ENCODE measurements around the gene REPIN1. TPM values are rescaled to one million over a fixed set of nuclear protein-coding genes. Genes with fewer than 3 reads are reported as not detected.
A peak's percentile ranks its signal among the peaks of the same experiment; 100 is the strongest.

The REPIN1 gene
- total and polyA plus RNA-seq, 10 donors = 47.9 to 126 (median 111) TPM

DNA sequence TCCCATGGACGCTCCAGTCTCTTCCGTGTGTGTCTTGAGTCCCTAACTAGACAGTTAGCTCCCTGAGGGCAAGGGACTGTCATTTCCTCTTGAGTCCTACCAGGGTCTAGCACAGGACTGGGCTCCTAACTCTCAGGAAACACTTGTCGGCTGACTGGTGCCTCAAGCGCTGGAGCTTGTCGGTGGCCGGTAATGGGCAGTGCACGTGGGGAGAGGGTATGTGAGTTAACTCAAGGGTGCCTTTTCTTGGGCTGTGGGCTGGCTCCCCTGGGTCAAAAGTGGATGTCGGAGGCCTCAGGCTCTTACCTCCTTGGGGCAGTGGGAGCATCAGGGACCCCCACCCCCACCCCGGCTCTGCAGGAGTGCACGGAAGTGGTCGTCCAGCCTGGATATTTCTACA is 43.4 kb downstream of the REPIN1 start:
- peaks cover 0 to 48% (median 18%) of the 10 kb centered on the region in 6 donors for H3K36me3 ChIP-seq
- DNase-seq = no peak
- no peak overlapping the region for H3K27ac ChIP-seq
- no peaks in the 10 kb centered on the region for H3K27me3 ChIP-seq (replicated peaks in 1 of 7)
- TF ChIP-seq POLR2AphosphoS5 (IDR thresholded peaks at IDR 0.05) = no peak
- TF ChIP-seq POLR2A (IDR thresholded peaks at IDR 0.05) = no peak
- TF ChIP-seq, protein P1, sequence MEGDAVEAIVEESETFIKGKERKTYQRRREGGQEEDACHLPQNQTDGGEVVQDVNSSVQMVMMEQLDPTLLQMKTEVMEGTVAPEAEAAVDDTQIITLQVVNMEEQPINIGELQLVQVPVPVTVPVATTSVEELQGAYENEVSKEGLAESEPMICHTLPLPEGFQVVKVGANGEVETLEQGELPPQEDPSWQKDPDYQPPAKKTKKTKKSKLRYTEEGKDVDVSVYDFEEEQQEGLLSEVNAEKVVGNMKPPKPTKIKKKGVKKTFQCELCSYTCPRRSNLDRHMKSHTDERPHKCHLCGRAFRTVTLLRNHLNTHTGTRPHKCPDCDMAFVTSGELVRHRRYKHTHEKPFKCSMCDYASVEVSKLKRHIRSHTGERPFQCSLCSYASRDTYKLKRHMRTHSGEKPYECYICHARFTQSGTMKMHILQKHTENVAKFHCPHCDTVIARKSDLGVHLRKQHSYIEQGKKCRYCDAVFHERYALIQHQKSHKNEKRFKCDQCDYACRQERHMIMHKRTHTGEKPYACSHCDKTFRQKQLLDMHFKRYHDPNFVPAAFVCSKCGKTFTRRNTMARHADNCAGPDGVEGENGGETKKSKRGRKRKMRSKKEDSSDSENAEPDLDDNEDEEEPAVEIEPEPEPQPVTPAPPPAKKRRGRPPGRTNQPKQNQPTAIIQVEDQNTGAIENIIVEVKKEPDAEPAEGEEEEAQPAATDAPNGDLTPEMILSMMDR (IDR thresholded peaks at IDR 0.05 in 8 of 11, conservative IDR thresholded peaks at IDR 0.05 in 3 of 11) = no peak
- H3K4me3 ChIP-seq = no peak overlapping the region
- H3K9me3 ChIP-seq = no peaks in the 10 kb centered on the region
- WGBS, 5 donors = 90 to 97% (median 94%) methylated on average over 10 to 11 of the region's 11 CpGs
- intact Hi-C loops (cut with DNase I; ENCODE audit: low total_unique reads) = no loop called here
- peaks cover 2 to 26% (median 9%) of the 10 kb centered on the region in 6 donors for H3K4me1 ChIP-seq

DNA sequence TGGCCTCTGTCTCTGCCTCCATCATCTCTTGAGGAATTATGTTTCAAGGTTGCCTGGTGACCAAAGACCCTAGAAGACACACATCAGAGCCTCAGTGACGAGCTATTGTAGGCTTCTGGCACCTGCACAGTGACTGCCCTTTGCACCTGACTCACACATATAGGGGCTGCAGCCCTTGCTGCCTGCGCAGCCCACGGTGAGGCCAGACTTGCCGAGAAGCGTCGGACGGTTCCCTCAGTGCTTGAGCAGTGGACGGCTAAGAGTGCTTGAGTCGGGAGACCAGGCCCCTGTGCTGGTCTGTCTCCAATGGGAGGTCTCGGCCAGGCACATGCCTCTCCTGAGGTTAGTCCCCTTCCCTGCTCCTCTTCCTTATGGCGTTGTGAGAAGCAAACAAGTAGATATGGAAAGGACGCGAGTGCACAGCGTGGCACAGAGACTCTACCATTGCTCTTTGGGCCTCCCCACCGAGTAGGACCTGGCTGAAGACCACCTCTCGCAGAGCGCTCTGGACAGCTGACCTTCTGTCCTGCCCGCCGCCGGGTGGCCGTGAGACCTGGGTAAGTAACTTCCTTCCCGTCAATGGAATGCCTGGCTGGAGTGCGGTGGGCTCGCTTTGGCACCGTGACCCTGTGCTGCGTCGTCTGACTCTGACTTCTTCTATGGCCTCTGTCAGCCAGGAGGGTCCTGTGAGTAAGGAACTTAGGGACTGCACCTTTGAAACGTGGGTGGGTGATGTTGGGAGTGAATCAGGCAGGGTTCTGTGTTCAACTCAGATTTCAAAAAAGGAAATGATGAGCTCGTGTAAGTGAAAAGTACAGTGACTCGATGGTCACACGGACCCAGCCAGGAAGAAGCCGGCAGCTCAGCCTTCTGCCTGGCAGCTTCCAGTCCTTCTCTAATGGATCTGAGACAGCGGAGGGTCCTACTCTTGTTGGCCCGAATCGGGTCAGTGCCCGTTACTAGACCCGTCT is 44.2 kb downstream of the REPIN1 start:
- TF ChIP-seq POLR2A (IDR thresholded peaks at IDR 0.05) (no peak), POLR2AphosphoS5 (IDR thresholded peaks at IDR 0.05) (peak in 1 of 3 donors; percentile 25)
- TF ChIP-seq, protein P1 (IDR thresholded peaks at IDR 0.05 in 8 of 11, conservative IDR thresholded peaks at IDR 0.05 in 3 of 11) = no peak
- Histone ChIP-seq H3K27me3 (replicated peaks in 1 of 7) (no peaks in the 10 kb centered on the region), H3K4me3 (no peak overlapping the region), H3K4me1 (peaks cover 0 to 18% (median under 1%) of the 10 kb centered on the region in 6 donors), H3K36me3 (peaks cover 0 to 44% (median 17%) of the 10 kb centered on the region in 6 donors), H3K9me3 (no peaks in the 10 kb centered on the region), H3K27ac (no peak overlapping the region)
- WGBS, 5 donors = 77 to 88% (median 82%) methylated on average over 32 to 37 of the region's 37 CpGs
- DNase-seq = no peak
- intact Hi-C loops (cut with DNase I; ENCODE audit: low total_unique reads) = no loop called here

DNA sequence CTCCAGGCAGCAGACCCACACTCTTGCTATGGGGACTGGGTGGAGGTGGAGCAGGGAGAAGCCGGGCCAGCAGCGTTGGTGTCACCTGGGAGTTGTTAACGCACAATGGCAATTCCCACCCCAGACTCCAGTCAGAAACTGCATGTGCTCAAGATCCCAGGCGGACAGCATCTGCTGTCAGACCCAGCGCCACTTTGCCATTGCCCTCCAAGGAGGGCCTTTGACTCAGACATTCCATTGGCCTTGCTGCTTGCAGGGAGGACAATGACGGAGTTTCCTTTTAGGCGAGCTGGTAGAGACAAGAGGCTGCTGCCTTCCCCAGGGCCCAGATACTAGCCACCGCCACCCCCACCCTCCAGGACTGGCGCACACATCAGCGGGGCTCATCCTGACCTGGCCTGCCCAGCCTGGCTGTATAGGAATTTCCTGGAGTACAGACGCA is 45.0 kb downstream of the REPIN1 start:
- no peak for DNase-seq
- Histone ChIP-seq H3K27ac (no peak overlapping the region), H3K27me3 (replicated peaks in 1 of 7) (no peaks in the 10 kb centered on the region), H3K9me3 (no peaks in the 10 kb centered on the region), H3K36me3 (peaks cover 0 to 37% (median 14%) of the 10 kb centered on the region in 6 donors), H3K4me3 (no peak overlapping the region), H3K4me1 (peaks cover 0 to 10% (median 0%) of the 10 kb centered on the region in 6 donors)
- intact Hi-C loops (cut with DNase I; ENCODE audit: low total_unique reads) = no loop called here
- 79 to 93% (median 91%) methylated on average over 10 to 11 of the region's 11 CpGs for WGBS, 5 donors
- no peak for TF ChIP-seq POLR2AphosphoS5 (IDR thresholded peaks at IDR 0.05)

DNA sequence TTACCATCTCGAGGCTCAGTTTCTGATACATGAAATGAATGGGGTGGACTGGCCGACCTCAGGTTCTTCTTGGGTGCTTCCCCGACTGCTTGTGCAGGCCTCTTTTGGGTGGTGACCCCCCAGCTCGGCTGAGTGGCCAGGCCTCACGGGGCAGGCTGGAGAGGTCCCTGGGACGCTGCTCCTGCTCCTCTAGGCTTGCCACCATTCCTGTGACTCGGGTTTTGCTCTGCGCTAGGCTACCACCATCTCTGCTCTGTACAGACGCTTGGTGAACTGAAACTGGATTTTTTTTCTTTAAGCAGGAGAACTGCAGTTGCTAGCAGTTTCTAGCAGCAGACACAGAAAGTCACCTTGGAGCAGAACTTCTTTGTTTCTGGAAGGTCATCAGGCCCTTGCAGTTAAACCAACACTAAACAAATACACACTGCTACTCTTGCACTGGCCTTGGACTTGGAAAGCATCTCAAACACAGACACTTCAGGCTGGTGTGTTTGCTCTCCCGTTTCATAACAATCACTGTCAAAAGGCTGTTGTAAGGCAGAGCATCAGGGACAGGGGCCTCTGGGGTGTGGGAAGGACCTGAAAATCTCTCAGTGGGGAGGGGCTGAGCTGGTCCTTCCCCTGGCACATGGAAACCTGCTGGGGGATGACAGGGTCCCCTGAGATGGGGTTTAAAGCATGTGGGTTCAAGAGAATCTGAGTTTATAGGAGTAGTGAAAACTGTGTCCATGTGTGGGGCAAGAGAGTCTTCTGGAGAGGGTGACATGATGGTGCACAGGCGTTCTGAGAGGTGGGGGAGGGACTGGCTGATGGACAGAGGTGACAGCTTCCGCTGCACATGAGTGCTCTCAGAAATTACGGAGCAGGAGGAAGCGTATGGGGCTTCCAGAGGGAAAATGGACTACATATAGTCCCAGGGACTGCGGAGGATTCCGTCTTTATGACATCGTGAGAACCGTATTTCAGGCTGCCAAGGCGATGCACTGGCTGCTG is 46.8 kb downstream of the REPIN1 start:
- intact Hi-C loops (cut with DNase I; ENCODE audit: low total_unique reads) = no loop called here
- Histone ChIP-seq H3K4me1 (peaks cover 0 to under 1% (median 0%) of the 10 kb centered on the region in 6 donors), H3K27ac (no peak overlapping the region), H3K9me3 (no peaks in the 10 kb centered on the region), H3K4me3 (no peak overlapping the region), H3K36me3 (peaks cover 0 to 24% (median 9%) of the 10 kb centered on the region in 6 donors), H3K27me3 (replicated peaks in 1 of 7) (no peaks in the 10 kb centered on the region)
- DNase-seq = no peak
- TF ChIP-seq POLR2AphosphoS5 (IDR thresholded peaks at IDR 0.05) (no peak), POLR2A (IDR thresholded peaks at IDR 0.05) (no peak)
- TF ChIP-seq, protein P1 (IDR thresholded peaks at IDR 0.05 in 8 of 11, conservative IDR thresholded peaks at IDR 0.05 in 3 of 11) = no peak
- 89 to 95% (median 92%) methylated on average over 17 to 19 of the region's 19 CpGs for WGBS, 5 donors

Data from spleen (tissue), 11 donors.